NCI-H446 (cell line): ENCODE measurements around the gene TMEM18.
"Not testable (repeated sequence)": the region's sequence is repeated elsewhere in the genome, so short reads cannot be mapped to it uniquely, and the experiment has no call there.

Source experiments
- DNase-seq, 2 experiments: peaks; one replicate each; lab custom pipeline; 2025; lab: John Stamatoyannopoulos, UW

The TMEM18 gene

DNA sequence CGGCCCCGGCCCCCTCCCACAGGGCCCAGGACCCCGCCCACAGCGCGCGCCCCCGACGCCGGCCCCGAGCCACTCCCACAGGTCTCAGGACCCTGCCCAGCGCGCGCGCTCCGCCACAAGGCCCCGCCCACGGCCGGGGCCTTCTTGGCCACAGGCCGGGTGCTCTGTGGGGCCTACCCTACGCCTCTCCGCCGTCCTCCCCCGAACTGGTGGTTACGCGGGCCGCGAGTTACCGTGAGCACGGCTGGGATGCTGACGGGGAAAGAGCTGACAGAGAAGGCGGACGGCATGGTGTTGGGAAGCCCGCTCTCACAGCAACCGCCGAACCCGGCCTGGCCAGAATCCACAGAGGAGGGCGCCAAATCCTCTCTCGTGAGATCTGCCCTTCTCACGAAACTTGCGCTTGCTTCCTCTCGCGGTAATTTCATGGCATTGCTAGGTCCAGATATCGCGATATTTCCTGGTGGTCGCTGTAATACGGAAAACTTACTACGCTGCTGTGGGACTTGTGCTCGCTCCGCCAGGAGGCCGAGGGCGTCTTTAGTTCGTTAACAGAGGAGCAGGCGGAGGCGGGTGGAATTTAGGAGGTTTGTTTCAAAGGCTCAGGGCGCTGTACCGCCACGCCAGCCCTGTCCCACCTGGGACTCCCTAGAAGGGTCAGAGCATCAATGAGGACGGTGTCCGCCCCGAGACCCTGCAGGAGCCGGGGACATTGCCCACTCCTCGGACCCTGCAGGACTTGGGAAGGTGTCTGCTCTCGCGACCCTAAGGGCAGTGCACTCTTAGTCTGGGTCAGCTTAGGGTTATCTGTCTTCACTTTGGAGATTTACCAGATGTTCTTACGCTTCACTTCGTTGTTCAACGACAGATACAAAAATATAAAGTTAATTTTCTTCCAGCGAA, at the start of gene TMEM18:
Gene TMEM18, minus strand, starts transcription at position 351 of the 903 bp plus-strand sequence. Its CDS starts 61 bp downstream, at position 290.
- peak; percentile 96 to 100 for DNase-seq

DNA sequence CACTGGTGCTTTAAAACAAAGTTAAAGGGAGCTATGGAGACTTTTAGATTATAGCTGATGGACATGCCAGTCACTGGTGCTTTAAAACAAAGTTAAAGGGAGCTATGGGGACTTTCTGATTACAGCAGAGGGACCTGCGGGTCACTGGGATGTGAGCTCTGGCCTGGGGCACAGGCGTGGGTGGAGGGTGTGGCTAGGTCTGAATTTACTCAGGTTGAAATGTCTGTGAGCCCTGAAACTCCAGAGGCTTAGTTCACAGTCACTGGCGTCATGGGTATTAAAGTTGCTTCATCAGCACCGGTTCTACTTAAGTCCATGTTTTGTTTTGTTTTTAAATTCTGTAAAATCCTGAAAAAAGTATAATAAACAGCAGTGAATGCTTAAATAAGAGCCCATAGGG, 49.0 kb upstream of the TMEM18 start:
- DNase-seq: no peak

DNA sequence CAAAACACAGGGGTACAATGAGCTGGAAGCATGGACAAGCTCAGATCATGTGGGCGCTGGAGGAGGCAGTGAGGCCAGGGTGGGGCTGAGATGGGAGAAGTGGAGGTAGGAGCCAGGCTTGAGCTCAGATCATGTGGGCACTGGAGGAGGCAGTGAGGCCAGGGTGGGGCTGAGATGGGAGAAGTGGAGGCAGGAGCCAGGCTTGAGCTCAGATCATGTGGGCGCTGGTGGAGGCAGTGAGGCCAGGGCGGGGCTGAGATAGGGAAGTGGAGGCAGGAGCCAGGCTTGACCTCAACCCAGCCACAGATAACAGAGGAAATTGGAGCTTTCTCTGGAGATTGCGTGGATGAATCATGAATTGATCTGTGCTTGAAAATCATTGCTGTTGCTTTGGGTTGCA, 48.3 kb upstream of the TMEM18 start:
- DNase-seq: no peak

DNA sequence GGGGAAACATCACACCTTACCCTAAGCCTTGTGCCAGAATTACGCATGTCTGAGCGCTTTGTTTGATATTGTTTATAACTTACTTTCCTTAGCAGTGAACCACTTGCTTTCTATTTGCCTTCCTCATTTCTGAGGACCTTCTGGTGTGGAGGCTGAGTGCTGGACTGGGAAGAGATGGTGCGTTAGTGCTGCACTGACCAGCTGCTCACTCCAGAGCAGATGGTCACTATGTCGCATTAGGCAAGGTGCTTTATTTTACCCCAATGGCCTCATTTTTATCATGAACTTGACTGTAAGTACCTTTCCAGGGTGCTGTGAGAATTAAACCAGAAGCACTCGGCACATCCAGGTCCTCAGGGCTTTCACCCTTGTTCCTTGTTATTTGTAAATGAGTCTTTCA, 46.6 kb upstream of the TMEM18 start:
- DNase-seq: no peak

DNA sequence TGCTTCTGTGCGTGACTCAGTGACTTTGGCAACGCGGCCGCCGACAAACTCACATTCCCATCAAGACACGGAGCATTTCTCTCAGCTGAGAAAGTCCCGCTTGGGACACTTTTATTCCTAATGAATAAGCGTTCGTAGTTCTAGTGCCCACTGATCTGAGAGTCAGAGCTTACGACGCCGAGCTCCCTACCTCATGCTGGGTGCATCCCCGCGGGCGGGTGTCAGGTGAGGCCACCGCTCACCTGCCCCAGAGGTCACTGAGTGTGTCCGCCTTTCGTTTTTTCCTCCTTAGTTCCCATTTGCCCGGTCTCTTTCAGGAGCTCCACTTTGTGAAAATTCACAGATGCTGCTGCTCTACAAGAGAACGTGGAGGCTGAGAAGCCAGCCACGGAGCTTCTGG, 43.6 kb upstream of the TMEM18 start:
- DNase-seq: no peak

DNA sequence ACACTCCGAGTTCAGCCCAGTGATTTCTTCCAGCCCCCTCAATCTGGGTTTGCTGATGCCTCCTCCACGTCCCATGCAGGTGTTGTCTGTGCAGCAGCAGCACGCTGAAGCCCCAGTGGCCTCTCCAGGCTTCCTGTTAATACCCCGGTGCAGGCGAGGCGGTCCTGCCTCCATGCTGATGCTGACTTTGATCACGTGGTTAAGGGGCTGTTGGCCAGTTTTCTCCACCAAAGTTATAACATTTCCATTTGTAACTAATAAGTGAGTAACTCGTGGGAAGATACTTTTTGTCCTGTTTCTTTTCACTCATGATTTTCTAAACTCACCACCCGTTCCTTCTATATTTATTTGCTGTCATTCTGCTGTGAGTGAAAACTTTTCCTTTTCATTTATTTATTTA, 42.5 kb upstream of the TMEM18 start:
- no peak for DNase-seq

DNA sequence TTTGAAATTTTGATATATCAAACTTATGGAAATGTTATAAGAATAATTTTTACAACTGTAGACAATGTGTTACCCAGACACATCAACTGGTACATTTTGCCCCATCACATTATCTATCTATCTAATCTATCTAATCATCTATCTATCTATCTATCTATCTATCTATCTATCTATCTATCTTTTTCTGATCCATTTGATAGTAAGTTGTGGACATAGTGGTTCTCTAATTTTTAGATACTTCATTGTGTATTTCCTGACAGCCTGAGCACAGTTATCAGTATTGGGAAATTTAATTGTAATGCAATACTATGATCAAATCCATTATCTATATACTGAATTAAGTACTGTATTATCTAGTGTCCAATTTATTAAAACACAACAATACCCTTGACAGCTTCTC, 42.0 kb upstream of the TMEM18 start:
- DNase-seq: no peak

DNA sequence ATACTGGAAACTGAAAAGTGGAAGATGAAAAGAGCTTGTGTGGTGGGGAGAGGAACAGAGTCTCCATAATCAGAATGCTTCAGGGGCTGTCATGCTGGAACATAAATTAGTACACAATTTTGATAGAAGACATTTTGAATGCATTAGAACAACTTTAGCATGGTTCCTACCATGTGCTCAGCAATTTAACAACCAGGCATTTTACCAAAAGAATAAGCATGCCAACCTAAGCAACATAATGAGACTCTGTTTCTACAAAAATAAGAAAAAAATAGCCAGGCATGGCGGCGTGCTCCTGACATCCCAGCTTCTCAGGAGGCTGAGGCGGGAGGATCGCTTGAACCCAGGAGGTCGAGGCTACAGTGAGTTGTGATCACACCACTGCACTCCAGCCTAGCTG, 40.5 kb upstream of the TMEM18 start:
- no peak for DNase-seq

DNA sequence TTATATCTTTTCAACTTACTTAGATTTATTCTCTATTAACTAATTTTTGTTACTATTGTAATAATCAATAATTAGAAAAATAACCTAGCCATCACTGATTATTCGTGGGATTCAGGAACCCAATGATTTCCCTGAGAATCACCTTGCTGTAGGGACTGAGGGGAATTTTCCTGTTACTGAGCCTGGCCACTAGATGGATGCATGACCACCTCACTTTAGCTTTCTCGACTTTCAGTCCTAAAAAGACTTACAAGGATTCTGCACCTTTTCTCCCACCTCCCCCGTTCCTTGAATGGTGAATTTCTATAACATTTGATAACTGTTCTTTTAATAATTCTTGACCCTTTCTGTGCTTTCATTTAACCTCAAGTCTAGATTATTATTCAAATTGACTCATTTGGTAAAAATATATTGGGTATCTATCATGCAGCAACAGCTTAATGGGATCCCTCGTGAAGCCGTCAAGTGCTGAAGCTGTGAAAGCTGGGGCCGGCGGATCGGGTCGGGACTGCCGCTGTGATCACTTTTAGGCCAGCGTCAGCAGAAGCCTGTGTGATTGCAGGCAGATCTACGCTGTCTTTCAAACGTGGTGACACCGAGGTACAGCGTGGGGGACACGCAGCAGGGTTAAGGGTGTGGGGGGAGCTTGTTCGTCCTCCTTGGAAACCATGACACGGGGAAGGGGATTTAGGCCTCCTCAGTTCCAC, 38.8 kb upstream of the TMEM18 start:
- DNase-seq: peak in 1 of 2 experiments; percentile 20

DNA sequence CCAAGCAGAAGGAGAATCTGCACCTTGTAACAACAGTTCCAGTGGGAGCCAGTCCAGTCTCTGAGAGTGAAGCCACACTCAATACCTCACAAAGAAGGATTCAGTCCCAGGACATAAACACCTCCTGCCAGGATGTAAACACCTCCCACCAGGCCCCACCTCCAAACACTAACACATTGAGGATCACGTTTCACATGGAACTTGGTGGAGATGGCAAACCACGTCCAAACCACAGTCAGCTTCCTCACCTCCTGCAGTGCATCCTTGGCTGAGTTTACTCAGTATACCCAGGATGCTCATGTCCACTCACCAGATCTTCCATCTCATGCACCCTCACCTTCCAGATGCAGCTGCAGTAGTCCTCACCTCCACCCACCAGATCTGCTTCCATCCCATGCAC, 37.8 kb upstream of the TMEM18 start:
- DNase-seq: no peak

DNA sequence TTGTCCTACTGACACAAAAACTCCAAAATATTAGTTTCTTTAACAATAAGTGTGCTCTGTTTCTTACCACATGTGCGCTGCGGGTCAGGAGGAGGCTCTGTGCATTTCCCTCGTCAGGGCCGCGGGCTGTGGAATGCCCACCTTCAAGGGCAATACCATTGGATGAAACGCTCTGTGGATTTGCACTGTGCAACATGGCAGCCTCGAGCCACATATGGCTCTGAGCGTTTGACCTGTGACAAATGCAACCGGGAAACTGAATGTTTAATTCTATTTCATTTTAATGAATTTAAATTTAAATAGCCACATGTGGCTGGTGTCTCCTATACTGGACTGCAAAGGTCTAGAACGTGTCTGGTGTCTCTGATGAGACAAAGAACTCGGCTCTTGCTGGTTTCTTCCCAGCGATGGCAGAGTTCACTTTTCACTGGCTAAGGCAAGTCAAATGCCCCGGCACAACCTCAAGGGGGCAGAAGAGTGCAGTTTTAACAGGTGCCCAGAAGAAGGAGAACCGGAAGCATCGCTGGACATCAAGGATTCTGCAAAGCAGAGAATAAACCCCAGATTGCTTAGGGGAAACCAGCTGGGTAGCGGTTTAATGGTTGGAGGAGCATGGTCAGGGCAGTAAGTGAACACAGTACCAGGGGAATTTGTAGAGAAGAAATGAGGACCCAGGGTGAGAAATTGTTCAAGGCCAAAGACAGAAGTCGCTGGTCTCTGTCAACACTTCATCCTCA, 37.0 kb upstream of the TMEM18 start:
- DNase-seq: peak; percentile 46 to 53

DNA sequence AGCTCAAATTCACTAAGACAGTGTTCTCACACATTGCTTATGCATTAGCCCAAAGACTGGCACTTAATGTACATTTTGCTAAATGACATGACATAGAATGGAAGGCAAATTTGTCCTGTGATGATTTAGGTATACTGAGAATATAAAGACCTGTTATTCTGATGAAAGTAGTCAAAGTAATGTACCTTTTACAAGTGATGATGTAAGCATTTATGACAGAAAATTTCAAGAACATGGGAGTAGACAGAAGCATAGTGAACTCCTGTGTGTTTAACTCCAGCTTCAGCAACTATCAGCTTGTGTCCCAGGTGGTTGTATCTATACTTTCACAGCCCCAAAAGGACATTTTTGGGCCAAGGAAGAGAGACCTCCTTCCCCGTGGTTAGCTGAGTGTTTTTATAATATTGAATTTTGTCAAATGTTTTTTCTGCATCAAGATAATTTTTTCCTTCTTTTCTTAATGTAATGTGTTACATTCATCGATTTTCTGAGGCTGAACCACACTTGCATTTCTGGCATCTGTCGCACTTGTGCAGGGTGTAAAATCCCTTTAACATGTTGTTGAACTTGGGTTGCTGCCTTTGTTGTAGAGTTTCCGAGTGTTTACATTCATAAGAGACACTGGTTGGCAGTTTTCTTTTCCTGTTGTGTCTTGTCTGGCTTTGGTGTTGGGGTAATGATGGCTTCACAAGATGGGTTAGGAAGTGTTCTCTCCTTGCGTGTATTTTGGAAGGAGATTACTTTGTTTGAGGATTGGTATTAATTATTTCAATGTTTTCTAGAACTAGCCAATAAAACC, 33.9 kb upstream of the TMEM18 start:
- DNase-seq: no peak

DNA sequence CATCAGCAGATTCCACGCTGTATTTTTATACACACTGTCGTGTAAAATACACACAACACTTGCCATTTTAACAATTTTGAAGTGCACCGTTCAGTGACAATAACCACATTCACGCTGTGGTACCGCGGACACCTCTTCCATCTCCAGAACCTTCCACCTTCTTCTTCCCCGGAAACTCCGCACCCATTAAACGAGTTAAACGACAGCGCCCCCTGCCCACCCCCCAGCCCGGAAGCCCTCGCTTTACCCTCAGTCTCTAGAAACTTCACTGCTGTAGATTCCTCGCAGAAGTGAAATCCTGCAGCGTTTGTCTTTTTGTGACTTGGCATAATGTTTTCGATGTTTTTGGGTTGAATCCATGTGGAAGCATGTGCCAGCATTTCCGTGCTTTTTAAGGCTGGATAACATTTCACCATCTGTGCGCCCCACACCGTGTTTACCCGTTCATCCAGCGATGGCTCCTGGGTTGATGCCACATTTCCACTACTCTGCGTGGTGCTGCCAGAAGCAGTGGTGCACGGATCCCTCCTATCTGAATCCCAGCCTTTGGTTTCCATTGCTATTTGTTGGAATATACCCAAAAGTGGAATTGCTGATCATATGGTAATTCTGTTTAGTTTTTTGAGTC, 32.0 kb upstream of the TMEM18 start:
- DNase-seq: peak; percentile 55 to 87

DNA sequence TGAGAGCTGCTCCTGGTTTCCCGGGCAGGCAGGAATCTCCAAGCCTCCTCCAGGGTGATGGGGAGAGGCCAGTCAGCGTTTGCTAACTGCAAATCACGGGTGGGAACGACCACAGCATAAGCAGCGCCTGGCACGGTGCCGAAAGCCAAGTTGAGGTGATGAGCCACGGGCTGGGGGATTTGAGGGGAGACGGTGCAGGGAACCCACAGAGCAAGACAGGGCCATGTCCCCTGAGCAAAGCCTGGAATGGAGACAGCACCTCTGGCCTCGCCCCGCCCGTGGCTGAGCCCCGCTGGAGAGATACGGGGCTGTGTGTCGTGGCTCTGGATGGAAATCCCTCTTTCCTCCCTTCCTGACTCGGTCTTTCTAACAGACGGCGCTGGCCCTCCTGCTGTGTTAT, 31.5 kb upstream of the TMEM18 start:
- DNase-seq: no peak

DNA sequence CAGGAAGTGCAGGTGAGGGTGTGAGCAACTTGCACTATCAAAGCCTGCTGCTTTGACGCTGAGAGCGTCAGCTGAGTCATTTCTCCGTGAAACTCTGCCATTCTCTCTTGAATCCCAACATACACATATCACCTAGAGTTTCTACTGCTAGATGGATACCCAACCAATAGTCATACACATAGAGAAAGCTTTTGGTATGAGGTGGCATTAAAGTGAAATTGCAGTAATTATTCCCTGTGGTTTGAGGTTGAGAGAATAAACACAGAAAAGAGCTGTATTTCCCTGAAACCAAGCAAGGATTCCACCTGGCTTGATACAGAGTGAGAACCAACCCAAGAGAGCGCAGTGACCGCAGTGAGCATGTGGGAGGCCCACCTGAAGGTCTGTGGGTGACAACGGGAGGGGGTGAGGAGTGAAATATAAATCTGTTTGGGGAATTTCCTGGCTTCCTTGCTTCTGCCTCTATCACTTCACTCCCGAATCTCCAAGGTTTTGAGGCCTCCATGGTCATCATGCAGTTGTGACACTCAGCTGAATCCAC, 28.8 kb upstream of the TMEM18 start:
- no peak for DNase-seq

DNA sequence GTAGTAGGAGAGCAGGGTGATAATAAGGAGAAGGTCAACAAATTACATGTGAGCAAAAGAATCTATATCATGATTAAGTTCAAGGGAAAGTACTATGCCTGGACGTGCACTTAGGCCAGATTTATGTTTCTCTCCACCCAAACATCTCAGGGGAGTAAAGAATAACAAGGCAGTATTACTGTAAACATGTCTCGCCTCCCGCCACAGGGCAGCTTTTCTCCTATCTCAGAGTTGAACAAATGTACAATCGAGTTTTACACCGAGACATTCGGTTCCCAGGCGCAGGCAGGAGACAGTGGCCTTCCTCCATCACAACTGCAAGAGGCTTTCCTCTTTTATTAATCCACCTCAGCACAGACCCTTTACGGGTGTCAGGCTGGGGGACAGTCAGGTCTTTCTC, 25.6 kb upstream of the TMEM18 start:
- DNase-seq: not testable (repeated sequence)

DNA sequence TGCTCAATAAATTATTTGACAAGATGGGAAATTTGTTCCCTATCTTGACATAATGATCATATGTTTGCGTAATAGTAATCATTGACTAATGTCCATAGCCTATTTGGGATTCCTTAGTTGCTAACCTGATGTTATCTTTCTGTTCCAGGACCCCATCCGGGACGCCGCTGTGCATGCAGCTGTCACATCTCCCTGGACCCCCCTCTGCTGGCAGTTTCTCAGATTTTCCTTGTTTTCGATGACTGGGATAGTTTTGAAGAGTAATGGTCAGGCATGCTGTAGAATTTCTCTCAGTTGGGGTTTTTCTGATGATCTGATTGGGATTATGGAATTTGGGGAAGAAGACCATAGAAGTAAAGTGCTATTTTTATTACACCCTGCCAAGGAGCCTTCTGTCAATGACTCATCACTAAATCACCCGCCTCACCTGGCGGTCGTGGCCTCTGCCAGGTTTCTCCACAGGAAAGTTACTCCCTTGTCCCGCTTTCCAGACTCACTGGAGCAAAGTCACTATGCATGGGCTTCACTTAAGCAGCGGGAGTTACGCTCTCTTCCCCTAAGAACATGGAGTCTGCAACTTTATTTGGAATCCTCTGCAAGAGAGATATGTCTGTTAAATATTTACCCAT, 19.9 kb upstream of the TMEM18 start:
- no peak for DNase-seq

DNA sequence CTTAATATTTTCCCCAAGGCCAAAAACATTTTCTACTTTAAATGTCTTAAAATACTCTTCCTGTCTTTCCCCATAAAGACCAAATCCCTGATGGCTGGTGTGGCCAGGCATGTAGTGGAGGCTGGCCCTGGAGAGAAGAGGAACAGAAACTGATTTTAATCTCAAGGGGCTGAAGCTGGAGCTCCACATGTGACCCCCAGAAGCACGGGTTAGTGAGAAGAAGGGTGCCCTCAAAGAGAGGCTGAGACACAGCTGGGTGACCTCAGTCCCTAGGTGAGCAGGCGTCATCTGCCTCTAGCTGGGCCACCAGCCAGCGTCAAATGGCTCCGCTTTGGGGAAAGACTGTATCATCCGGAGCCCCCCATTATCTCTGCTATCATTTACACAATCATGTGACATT, 19.3 kb upstream of the TMEM18 start:
- DNase-seq: no peak

DNA sequence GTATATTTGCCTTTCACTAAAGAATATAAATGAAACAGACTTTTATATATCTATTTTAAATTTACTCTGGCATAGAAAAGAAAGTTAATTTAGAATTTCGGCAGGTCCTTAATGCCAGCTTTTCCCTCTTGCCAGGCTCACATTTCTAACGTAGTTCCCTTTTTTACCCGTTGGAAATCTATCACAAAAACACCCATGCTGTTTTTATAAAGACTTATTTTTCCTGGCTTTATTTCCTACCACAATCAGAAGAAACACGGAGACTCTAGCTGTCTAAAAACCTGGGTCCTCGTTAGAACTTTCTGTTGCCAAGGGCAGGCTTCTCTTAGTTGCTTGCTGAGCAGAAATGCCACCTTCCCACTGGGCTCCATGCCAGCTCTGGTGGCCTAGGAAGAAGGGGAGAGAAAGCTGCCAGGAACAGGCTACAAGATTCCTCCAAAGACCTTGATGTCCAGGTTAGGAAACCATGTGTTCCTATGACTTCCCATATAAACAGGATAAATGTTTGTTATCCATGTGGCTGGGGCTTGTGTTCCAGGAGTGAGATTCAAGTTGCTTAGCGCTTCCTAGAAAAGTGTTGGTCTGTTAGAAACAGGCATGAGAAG, 17.8 kb upstream of the TMEM18 start:
- DNase-seq: no peak

DNA sequence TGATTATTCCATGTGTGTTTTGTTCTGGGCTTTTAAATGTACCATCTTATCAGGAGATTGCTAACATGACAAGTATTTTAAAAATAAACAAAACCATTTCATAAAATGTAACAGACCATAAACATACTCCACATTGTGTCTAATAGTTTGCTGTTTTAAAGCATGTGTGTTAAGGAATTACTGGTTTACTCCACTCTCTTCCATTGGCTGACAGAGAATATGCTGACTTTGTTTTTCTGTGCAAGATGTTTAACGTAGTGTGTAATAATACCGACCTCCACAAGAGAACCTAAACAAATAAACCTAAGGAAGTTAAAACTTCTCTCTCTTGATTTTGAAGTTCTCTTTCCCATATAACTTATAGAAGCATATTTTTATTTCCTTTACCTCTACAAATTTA, 17.0 kb upstream of the TMEM18 start:
- no peak for DNase-seq
